Skeletal muscle satellite cell (primary cell): ENCODE results near the gene RTN4.

ENCODE experiments used
- H3K27me3 ChIP-seq: 2 replicates; pipeline ENCODE4 v1.7.0; 2013; ENCODE audit warnings: low read length; ENCODE audit not compliant: control insufficient read depth, insufficient read depth
- H3K36me3 ChIP-seq: 2 replicates; pipeline ENCODE4 v1.7.0; 2013; ENCODE audit warnings: mild to moderate bottlenecking, control low read depth, low read length; ENCODE audit not compliant: insufficient read depth
- H3K4me1 ChIP-seq: 2 replicates; pipeline ENCODE4 v1.7.0; 2013; ENCODE audit warnings: low read length; ENCODE audit not compliant: control insufficient read depth, insufficient read depth
- H3K4me2 ChIP-seq: 2 replicates; pipeline ENCODE4 v1.7.0; 2013; ENCODE audit warnings: mild to moderate bottlenecking, low read length
- H3K4me3 ChIP-seq: 2 replicates; pipeline ENCODE4 v1.7.0; 2013; ENCODE audit warnings: low read length
- H3K9ac ChIP-seq: 2 replicates; pipeline ENCODE4 v1.7.0; 2013; ENCODE audit warnings: mild to moderate bottlenecking, low read depth, low read length, moderate library complexity
- H3K9me3 ChIP-seq: replicated peaks from 2 replicates; pipeline ENCODE4 v1.7.0; 2013; ENCODE audit warnings: mild to moderate bottlenecking, control low read depth, low read length

RTN4 gene

DNA sequence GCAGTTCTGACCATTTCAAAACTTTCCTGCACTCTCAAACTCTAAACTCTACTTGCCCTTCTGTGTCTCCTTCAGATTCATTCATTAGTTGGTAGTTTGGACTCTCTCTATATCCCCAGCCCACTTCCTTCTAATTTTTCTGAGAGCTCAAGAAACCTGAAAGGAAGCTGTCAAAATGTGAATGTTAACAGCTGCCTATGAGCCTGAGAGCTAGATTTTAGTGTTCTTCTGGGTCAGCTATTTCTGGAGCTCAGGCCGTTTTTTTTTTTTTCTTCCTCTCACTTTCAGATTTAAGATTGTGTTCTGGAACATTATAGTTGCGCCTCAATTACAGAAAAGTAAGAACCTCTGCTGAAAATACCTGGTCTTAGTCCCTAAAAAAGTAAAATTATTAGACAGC lies 73.1 kb downstream of the RTN4 start:
- Histone ChIP-seq H3K36me3 (peaks cover 82% of the 10 kb centered on the region), H3K27me3 (no peaks in the 10 kb centered on the region)

DNA sequence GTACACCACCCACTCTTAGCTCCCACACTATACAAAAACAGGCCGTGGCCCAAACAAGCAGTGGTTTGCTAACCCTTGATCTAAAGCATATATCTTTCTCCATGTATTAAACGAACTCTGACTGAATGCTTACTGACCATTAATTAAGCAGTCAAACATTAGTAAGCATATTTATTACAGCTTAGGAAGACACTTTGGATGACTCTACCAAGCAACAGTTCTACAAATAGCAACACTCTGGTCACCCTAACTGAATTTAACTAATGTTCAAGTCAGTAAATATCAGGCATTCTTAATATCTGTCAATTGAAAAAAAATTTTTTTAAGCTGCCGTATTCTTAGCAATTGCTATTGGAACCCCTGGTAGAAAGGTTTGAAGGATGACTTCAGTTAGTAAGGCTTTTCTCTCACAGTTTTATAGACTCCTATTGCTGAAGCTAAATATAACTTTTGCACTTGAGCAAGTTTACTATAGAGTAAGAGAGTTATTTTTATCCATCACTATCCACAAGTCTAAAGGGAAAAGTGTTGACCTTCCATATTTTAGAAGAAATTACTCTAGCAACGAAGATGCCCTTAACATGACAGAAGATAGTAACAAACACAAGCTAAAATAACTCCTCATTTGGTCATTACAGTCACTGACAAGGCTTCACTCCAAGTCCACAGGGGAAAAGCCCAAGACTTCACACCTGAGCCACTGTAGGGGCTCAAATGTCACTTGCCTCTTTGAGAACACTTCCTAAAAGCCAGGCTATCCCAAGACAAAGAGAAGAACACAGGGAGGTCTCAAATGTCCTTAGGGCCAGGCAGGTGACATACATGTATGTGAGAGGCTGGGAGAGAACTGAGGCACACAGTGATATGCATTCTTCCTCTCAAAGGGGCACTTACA lies 74.4 kb downstream of the RTN4 start:
- Histone ChIP-seq H3K9me3 (no peaks in the 10 kb centered on the region), H3K9ac (no peak overlapping the region), H3K27me3 (no peaks in the 10 kb centered on the region), H3K36me3 (peaks cover 84% of the 10 kb centered on the region), H3K4me1 (peaks cover 31% of the 10 kb centered on the region), H3K4me3 (no peak overlapping the region), H3K4me2 (no peak overlapping the region)

More for the DNA sequence above, 73.1 kb downstream of the RTN4 start:
- no peak overlapping the region for H3K4me2 ChIP-seq
- H3K9ac ChIP-seq = no peak overlapping the region
- H3K4me3 ChIP-seq = no peak overlapping the region
- H3K4me1 ChIP-seq = peaks cover 31% of the 10 kb centered on the region
- no peaks in the 10 kb centered on the region for H3K9me3 ChIP-seq

DNA sequence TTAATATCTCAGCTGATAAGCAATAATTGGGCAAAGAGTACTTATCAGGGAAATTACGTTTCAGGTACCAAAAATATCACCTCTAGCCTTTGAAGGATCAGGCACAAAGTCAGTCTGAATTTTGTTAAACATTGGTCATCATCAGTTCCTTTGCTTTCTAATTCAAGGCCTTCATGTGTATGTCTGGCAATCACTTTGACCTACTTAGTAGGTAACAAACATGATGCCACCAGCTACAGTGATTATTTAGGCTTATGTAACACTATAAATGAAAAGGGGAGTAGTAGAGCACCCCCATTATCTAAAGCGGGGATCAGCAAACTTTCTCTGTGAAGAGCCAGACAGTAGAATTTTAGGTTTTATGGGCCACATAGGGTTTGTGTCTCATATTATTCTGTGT lies 75.1 kb downstream of the RTN4 start:
- Histone ChIP-seq H3K4me2 (no peak overlapping the region), H3K27me3 (no peaks in the 10 kb centered on the region), H3K36me3 (peaks cover 84% of the 10 kb centered on the region), H3K9ac (no peak overlapping the region), H3K4me3 (no peak overlapping the region), H3K9me3 (no peaks in the 10 kb centered on the region), H3K4me1 (peaks cover 27% of the 10 kb centered on the region)

DNA sequence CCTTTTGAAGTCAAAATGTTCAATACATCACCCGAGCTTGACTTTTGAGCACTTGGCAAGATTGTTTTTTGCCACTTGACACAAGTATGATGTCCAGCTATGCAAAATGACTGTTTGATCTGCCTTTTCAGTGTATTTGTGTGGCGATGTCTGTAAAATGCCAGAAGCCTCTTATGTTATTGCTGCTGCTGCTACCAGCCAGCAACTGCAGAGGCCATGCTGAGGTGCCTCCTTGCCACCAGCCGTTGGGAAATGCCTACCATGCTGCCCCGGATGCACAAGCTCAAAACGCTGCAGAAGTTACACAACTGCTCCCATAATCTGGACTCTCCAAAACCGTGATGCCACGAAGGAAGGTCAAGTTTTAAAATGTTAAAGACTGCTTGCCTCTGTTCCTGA lies 80.3 kb downstream of the RTN4 start:
- H3K4me3 ChIP-seq = no peak overlapping the region
- H3K4me1 ChIP-seq = peaks cover 6% of the 10 kb centered on the region
- no peak overlapping the region for H3K4me2 ChIP-seq
- peaks cover 82% of the 10 kb centered on the region for H3K36me3 ChIP-seq
- H3K9me3 ChIP-seq = no peaks in the 10 kb centered on the region
- H3K9ac ChIP-seq = no peak overlapping the region
- no peaks in the 10 kb centered on the region for H3K27me3 ChIP-seq

DNA sequence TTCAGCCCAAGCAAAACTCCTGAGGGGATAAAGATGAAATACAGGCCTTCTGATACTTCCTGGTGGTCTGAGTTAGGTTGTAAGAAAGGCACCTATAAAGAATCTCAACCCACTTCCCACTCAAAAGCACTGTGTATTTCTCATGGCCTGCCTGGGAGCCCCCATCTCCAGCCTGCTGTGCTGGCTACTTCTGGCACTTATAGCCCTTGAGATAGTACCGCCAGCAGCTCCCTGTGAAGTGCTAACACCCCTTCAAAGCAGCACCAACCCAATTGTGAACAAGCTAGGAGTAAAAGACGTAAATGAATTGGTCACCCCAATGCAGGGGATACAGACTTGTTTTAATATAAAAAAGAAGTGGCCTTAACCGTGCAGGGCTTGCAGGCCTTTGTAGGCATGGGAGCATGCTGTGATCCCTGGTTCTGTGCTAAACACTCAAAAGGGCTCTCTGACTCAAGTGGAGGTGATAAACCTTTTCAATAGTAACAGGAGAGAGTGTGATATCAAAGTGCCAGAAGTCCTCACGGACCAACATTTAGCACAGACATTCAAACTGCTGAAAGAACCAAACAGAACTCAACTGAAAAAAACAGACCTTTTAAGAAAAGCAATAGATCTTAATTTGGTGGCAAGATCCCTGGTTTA lies 80.8 kb downstream of the RTN4 start:
- Histone ChIP-seq H3K9ac (no peak overlapping the region), H3K9me3 (no peaks in the 10 kb centered on the region)

DNA sequence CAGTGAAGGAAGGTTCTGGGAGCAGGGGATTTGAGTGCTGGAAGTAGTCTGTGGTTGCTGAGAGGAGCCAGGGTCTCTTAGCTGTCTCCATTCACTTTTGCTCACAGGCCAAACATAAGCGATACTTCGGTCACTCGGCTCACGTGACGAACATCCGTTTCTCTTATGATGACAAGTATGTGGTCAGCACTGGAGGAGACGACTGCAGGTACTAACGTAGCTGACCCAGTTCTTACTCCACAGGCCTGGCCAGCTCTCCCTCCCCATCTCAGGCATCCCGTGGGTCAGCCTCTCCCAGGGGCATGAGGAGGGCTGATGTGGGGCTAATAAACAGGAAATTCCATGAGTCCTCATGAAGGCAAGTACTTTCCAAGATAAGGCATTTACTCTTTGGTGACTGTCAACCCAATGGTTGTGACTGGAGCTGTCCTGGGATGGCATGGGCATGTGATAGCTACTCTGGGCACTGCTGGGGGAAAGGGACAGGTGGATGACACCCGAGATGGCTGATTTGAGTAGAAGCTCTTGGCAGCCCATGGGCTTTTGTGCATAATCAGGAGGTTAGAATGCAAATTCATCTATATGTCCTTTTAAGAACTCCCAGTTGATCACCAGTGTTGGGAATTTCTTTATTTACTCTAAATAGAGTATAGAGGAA lies 81.6 kb downstream of the RTN4 start:
- Histone ChIP-seq H3K27me3 (no peaks in the 10 kb centered on the region), H3K4me3 (no peak overlapping the region), H3K9ac (no peak overlapping the region), H3K4me1 (peaks cover 2% of the 10 kb centered on the region), H3K9me3 (no peaks in the 10 kb centered on the region), H3K36me3 (peaks cover 72% of the 10 kb centered on the region), H3K4me2 (no peak overlapping the region)

More for the DNA sequence above, 80.8 kb downstream of the RTN4 start:
- H3K27me3 ChIP-seq = no peaks in the 10 kb centered on the region
- H3K4me2 ChIP-seq = no peak overlapping the region
- H3K4me3 ChIP-seq = no peak overlapping the region
- peaks cover 77% of the 10 kb centered on the region for H3K36me3 ChIP-seq
- peaks cover under 1% of the 10 kb centered on the region for H3K4me1 ChIP-seq

DNA sequence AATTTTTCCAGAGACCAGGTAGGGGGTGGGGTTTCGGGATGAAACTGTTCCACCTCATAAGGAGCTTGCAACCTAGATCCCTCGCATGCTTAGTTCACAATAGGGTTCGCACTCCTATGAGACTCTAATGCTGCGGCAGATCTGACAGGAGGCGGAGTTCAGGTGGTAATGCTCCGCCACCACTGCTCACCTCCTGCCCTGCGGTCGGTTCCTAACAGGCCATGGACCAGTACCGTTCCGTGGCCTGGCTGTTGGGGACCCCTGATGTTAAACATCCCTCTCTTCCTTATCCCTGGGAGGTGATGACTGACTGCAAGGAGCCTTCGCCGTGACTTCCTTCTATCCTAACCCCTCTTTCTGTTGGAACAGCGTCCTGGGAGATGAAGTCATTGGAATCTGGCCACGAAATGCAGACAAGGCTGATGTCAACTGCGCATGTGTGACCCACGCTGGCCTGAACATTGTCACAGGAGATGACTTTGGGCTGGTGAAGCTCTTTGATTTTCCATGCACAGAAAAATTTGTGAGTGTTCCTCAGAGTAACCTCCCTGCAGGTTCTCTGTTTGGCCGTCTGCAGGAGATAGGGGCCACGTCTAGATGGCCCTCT lies 82.4 kb downstream of the RTN4 start:
- Histone ChIP-seq H3K4me1 (peaks cover 5% of the 10 kb centered on the region), H3K36me3 (peaks cover 64% of the 10 kb centered on the region), H3K9ac (no peak overlapping the region), H3K27me3 (no peaks in the 10 kb centered on the region), H3K9me3 (no peaks in the 10 kb centered on the region), H3K4me3 (no peak overlapping the region), H3K4me2 (no peak overlapping the region)

DNA sequence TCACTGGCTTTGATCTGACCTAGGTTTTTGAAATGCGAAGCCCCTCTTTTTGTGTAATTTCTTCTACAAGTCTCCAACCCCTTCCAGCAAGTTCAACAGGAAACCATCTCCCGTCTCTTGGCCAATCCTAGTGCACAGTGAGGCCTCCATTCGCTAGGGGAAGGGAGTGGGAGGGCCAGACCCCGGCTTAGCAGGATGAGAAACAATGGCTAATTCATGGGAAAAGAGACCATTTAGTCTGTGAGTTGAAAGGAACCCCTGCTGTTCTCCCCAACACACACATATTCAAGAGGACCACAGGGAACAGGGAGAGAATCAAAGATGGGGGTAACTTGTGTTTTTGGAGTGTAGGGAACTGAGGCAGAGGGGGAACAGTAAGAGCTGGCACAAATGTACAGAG lies 83.0 kb downstream of the RTN4 start:
- H3K36me3 ChIP-seq = peaks cover 58% of the 10 kb centered on the region
- H3K4me1 ChIP-seq = peaks cover 5% of the 10 kb centered on the region
- H3K9me3 ChIP-seq = no peaks in the 10 kb centered on the region
- H3K4me3 ChIP-seq = no peak overlapping the region
- H3K27me3 ChIP-seq = no peaks in the 10 kb centered on the region
- no peak overlapping the region for H3K4me2 ChIP-seq
- no peak overlapping the region for H3K9ac ChIP-seq

DNA sequence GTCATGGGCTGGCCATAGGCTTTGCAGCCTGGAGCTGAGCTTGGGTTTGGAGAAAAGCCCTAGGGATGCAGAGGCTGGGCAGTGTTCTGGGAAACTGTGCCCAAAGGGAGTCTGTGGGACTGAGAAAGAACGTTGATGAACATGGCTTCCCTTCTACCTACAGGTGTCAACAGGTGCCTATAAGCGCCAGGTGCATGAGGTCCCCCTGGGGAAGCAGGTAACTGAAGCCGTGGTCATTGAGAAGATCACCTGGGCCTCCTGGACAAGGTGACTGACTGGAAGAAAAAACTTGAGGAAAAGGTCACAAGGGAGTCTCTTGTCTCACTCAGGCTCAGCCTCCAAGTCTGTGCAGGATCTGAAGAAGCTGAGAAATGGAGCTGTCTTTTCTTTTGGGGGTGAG lies 83.4 kb downstream of the RTN4 start:
- Histone ChIP-seq H3K9me3 (no peaks in the 10 kb centered on the region), H3K27me3 (no peaks in the 10 kb centered on the region), H3K36me3 (peaks cover 53% of the 10 kb centered on the region), H3K4me3 (no peak overlapping the region), H3K4me2 (no peak overlapping the region), H3K4me1 (peaks cover 5% of the 10 kb centered on the region), H3K9ac (no peak overlapping the region)

DNA sequence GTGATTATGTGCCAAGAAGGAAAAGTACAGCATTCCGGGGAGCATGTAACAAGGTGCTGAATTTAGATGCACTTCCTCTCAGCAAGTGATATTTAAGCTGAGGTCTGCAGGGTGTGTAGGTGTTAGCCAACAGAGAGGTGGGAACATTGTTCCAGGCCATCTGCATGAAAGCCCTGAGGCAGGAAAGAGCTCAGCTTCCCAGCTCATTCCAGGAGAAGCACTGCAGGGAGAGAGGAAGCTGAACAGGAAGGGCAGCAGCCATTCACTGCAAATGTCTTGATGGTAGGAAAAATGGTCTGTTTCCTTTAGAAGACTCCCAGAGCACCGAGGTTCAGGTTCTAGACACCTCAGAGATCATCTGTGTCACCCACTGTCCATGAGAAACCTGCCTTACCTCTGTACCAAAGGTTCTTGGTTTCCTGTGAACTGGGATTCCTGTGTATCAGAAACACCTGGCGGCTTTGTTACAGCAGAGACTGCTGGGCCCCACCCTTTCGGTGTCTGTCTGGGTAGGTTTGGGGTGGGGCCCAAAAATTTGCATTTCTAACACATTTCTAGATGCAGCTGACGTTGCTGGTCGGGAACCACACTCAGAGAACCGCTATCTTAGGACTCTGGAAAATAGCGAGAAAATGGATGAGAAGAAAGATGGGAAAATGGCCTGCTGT lies 84.0 kb downstream of the RTN4 start:
- Histone ChIP-seq H3K4me1 (peaks cover 5% of the 10 kb centered on the region), H3K9me3 (no peaks in the 10 kb centered on the region), H3K4me3 (no peak overlapping the region), H3K27me3 (no peaks in the 10 kb centered on the region), H3K36me3 (peaks cover 48% of the 10 kb centered on the region), H3K9ac (no peak overlapping the region), H3K4me2 (no peak overlapping the region)

DNA sequence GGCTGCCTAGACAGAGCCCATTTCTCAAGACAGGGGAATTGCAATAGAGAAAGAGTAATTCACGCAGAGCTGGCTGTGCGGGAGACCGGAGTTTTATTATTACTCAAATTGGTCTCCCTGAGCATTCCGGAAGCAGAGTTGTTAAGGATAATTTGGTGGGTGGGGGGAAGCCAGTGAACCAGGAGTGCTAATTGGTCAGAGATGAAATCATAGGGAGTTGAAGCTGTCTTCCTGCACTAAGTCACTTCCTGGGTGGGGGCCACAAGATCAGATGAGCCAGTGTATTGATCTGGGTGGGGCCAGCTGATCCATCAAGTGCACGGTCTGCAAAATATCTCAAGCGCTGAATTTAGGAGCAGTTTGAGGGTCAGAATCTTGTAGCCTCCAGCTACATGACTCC lies 84.8 kb downstream of the RTN4 start:
- Histone ChIP-seq H3K4me2 (no peak overlapping the region), H3K9me3 (no peaks in the 10 kb centered on the region), H3K4me1 (peaks cover 5% of the 10 kb centered on the region), H3K27me3 (no peaks in the 10 kb centered on the region), H3K9ac (no peak overlapping the region), H3K4me3 (no peak overlapping the region), H3K36me3 (peaks cover 39% of the 10 kb centered on the region)
